ENCODE measurements around the gene GALNTL6. TPM values are rescaled to one million over a fixed set of nuclear protein-coding genes. Genes with fewer than 3 reads are reported as not detected.
"Not testable (repeated sequence)": the region's sequence is repeated elsewhere in the genome, so short reads cannot be mapped to it uniquely, and the experiment has no call there.

Gene GALNTL6
- total RNA-seq, 2 donors from 2014 or later = 0.08 TPM; not detected in 1

- no peak for TF ChIP-seq CTCF (IDR thresholded peaks at IDR 0.05)
- Histone ChIP-seq H3K4me3 (no peak overlapping the region), H3K36me3 (no peaks in the 10 kb centered on the region), H3K9me3 (peaks cover 0 to 31% of the 10 kb centered on the region in 2 donors), H3K27ac (no peak overlapping the region), H3K4me1 (no peaks in the 10 kb centered on the region), H3K27me3 (no peaks in the 10 kb centered on the region)
- no peak for DNase-seq (ENCODE audit: low spot score)
Observed at GRCh38 chr4:172895699-172896098, 1082.5 kb downstream of the GALNTL6 start.

- TF ChIP-seq CTCF (IDR thresholded peaks at IDR 0.05) = no peak
Observed at GRCh38 chr4:172897046-172897445, 1083.8 kb downstream of the GALNTL6 start.

GRCh38 chr4:172898715-172899114 lies 1085.5 kb downstream of the GALNTL6 start:
- Histone ChIP-seq H3K27me3 (no peaks in the 10 kb centered on the region), H3K4me3 (no peak overlapping the region), H3K36me3 (no peaks in the 10 kb centered on the region), H3K9me3 (peaks cover 0 to 25% of the 10 kb centered on the region in 2 donors), H3K4me1 (no peaks in the 10 kb centered on the region), H3K27ac (no peak overlapping the region)
- no peak for DNase-seq (ENCODE audit: low spot score)
- TF ChIP-seq CTCF (IDR thresholded peaks at IDR 0.05) = no peak

More at GRCh38 chr4:172897046-172897445, 1083.8 kb downstream of the GALNTL6 start:
- peaks cover 0 to 25% of the 10 kb centered on the region in 2 donors for H3K9me3 ChIP-seq
- H3K27ac ChIP-seq = no peak overlapping the region
- H3K36me3 ChIP-seq = no peaks in the 10 kb centered on the region
- H3K27me3 ChIP-seq = no peaks in the 10 kb centered on the region
- H3K4me3 ChIP-seq = no peak overlapping the region
- DNase-seq (ENCODE audit: low spot score) = no peak
- H3K4me1 ChIP-seq = no peaks in the 10 kb centered on the region

GRCh38 chr4:172899861-172900260 lies 1086.7 kb downstream of the GALNTL6 start:
- no peak for TF ChIP-seq CTCF (IDR thresholded peaks at IDR 0.05)
- H3K4me3 ChIP-seq = no peak overlapping the region
- no peak for DNase-seq (ENCODE audit: low spot score)
- no peaks in the 10 kb centered on the region for H3K36me3 ChIP-seq
- H3K27me3 ChIP-seq = no peaks in the 10 kb centered on the region
- no peaks in the 10 kb centered on the region for H3K4me1 ChIP-seq
- no peak overlapping the region for H3K27ac ChIP-seq
- H3K9me3 ChIP-seq = peaks cover 0 to 20% of the 10 kb centered on the region in 2 donors

- TF ChIP-seq CTCF (IDR thresholded peaks at IDR 0.05) = no peak
- peaks cover 0 to 11% of the 10 kb centered on the region in 2 donors for H3K9me3 ChIP-seq
Observed at GRCh38 chr4:172900900-172901299, 1087.7 kb downstream of the GALNTL6 start.

GRCh38 chr4:172912468-172912867 lies 1099.3 kb downstream of the GALNTL6 start:
- not testable (repeated sequence) for H3K27ac ChIP-seq; DNase-seq (ENCODE audit: low spot score); H3K9me3 ChIP-seq; H3K36me3 ChIP-seq; H3K4me1 ChIP-seq; H3K27me3 ChIP-seq; H3K4me3 ChIP-seq

More at GRCh38 chr4:172900900-172901299, 1087.7 kb downstream of the GALNTL6 start:
- Histone ChIP-seq H3K27me3 (no peaks in the 10 kb centered on the region), H3K4me1 (no peaks in the 10 kb centered on the region), H3K4me3 (no peak overlapping the region), H3K27ac (no peak overlapping the region), H3K36me3 (no peaks in the 10 kb centered on the region)
- DNase-seq (ENCODE audit: low spot score) = no peak

GRCh38 chr4:172917403-172917802 lies 1104.2 kb downstream of the GALNTL6 start:
- not testable (repeated sequence) for H3K36me3 ChIP-seq; H3K27ac ChIP-seq; H3K4me3 ChIP-seq; DNase-seq (ENCODE audit: low spot score); H3K4me1 ChIP-seq; H3K27me3 ChIP-seq; H3K9me3 ChIP-seq
